Activated naive CD4-positive, alpha-beta T cell treated with anti-CD3 and anti-CD28 coated beads, Interleukin-2, amount 50 U/mL, for 72 hours (primary cell): ENCODE results near the gene ZC2HC1B. TPM values are rescaled to one million over a fixed set of nuclear protein-coding genes. Genes with fewer than 3 reads are reported as not detected.

ENCODE experiments used
- total RNA-seq, 2 donors: library from RNA; stranded (reverse); gene quantifications; one replicate each; pipeline ENCODE4 v1.2.3, GENCODE V29; 2022

The ZC2HC1B gene
- total RNA-seq, 2 donors from 2014 or later, result not detected

Other genes starting within 250 kb of the ZC2HC1B start
- 10 to 100 TPM; 20.5 to 23.9 TPM for gene PHACTR2, start 186.5 kb upstream of the ZC2HC1B start, total RNA-seq
- 10 to 100 TPM; 24.8 to 30.0 TPM for gene LTV1, start 21.1 kb upstream of the ZC2HC1B start, total RNA-seq
- gene PLAGL1, start 143.8 kb downstream of the ZC2HC1B start, total RNA-seq, result 10 to 100 TPM; 11.0 to 18.8 TPM
- gene SF3B5, start 231.1 kb downstream of the ZC2HC1B start, total RNA-seq, result 100 to 1,000 TPM; 129 to 194 TPM